ENCODE measurements around the gene SPATA6.
"Not testable (repeated sequence)": the region's sequence is repeated elsewhere in the genome, so short reads cannot be mapped to it uniquely, and the experiment has no call there.

Gene SPATA6

GRCh38 chr1:48338257-48338656, 133.7 kb downstream of the SPATA6 start:
- FAIRE-seq: no peak

DNA sequence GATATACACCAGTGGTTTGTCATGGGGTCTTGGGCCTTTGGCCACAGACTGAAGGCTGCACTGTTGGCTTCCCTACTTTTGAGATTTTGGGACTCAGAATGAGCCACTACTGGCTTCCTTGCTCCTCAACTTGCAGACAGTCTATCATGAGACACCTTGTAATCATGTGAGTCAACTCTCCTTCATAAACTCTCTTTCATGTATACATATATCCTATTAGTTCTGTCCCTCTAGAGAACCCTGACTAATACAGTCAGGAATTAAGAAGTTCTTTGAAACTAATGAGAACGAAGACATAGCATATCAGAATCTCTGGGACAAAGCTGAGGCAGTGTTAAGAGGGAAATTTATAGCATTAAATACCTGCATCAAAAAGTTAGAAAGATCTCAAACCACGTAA, 138.7 kb downstream of the SPATA6 start:
- no peak for FAIRE-seq

GRCh38 chr1:48332115-48332514, 139.9 kb downstream of the SPATA6 start:
- no peak for FAIRE-seq

DNA sequence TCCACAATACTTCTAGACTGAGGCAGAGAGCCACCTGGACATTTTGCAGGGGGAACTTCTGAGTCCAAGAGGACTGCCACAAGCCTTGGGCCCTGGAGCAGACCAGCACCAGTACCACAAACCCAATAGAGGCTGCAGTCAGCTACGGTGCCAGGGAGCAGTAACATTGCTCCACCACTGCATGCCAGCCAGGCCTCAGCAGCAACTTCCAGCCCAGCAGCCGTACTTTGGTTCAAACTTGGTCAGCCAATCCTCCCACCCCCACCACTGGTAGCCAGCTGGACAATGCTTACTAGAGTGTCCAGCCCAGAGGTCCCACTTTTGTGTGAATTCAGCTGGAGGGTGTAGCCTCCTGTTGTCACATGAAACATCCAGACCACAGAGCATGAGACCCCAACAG, 142.1 kb downstream of the SPATA6 start:
- FAIRE-seq: no peak

GRCh38 chr1:48329486-48329885, 142.5 kb downstream of the SPATA6 start:
- FAIRE-seq: no peak

DNA sequence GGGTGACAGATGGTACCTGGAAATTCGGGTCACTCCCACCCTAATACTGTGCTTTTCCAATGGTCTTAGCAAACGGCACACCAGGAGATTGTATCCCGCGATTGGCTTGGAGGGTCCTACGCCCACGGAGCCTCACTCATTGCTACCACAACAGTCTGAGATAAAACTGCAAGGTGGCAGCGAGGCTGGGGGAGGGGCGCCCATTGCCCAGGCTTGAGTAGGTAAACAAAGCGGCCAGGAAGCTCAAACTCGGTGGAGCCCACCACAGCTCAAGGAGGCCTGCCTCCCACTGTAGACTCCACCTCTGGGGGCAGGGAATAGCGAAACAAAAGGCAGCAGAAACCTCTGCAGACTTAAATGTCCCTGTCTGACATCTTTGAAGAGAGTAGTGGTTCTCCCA, 160.2 kb downstream of the SPATA6 start:
- FAIRE-seq: not testable (repeated sequence)

GRCh38 chr1:48309564-48310082, 162.4 kb downstream of the SPATA6 start:
- FAIRE-seq: no peak

GRCh38 chr1:48302652-48303051, 169.4 kb downstream of the SPATA6 start:
- no peak for FAIRE-seq

DNA sequence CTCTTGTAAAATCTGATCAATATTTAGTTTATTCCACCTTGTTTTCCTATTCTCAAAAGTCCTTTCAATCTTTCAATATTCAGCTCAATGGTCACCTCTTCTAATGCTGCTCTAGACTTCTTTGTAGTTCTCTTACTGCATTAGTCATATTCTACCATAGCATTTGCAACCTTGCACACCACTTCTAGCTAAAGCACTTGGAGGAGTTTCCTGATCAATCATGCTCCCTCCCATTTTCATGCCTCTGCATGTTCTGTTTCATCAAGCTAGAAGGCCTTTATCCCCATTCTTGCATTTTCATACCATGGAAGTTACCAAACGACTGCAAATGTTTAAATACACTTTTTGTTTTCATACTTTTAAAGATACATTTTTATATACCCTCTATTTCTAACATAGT, 177.3 kb downstream of the SPATA6 start:
- no peak for FAIRE-seq

GRCh38 chr1:48294094-48294493, 177.9 kb downstream of the SPATA6 start:
- not testable (repeated sequence) for FAIRE-seq

DNA sequence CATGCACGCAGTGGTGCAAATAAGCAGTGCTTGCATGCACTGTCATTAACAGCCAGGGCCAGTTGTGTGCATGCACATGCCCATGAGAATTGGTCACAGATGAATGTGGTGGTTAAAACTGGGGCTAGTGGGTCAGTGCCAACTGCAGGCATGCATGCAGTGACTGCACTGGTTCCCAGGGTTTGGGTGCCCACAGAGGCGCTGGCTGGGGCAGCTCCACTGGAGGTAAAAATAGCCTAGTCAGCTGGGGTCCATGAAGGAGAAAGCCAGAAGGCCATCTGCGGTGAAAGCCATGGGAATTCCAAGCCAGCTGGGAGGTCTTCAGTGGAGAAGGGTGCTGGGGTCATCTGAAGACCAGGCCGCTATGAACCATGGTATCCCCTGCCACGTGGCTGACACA, 179.3 kb downstream of the SPATA6 start:
- FAIRE-seq: no peak

GRCh38 chr1:48291421-48291820, 180.6 kb downstream of the SPATA6 start:
- no peak for FAIRE-seq

- FAIRE-seq: no peak
Measured at GRCh38 chr1:48285525-48285924, 186.5 kb downstream of the SPATA6 start.

DNA sequence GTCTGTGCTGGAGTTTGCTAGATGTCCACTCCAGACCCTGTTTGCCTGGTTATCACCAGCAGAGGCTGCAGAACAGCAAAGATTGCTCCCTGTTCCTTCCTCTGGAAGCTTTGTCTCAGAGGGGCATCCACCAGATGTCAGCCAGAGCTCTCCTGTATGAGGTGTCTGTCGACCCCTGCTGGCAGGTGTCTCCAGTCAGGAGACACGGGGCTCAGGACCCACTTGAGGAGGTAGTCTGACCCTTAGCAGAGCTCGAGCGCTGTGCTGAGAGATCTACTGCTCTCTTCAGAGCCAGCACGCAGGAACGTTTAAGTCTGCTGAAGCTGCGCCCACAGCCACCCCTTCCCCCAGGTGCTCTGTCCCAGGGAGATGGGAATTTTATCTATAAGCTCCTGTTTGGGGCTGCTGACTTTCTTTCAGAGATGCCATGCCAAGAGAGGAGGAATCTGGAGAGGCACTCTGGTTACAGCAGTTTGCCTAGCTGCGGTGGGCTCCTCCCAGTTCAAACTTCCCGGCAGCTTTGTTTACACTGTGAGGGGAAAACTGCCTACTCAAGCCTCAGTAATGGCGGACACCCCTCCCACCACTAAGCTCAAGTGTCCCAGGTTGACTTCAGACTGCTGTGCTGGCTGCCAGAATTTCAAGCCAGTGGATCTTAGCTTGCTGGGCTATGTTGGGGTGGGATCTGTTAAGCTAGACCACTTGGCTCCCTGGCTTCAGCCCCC, 187.1 kb downstream of the SPATA6 start:
- FAIRE-seq: not testable (repeated sequence)

DNA sequence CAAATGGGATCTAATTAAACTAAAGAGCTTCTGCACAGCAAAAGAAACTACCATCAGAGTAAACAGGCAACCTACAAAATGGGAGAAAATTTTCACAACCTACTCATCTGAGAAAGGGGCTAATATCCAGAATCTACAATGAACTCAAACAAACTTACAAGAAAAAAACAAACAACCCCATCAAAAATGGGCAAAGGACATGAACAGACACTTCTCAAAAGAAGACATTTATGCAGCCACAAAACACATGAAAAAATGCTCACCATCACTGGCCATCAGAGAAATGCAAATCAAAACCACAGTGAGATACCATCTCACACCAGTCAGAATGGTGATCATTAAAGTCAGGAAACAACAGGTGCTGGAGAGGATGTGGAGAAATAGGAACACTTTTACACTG, 189.7 kb downstream of the SPATA6 start:
- FAIRE-seq: not testable (repeated sequence)

GRCh38 chr1:48277437-48277836, 194.6 kb downstream of the SPATA6 start:
- not testable (repeated sequence) for FAIRE-seq

DNA sequence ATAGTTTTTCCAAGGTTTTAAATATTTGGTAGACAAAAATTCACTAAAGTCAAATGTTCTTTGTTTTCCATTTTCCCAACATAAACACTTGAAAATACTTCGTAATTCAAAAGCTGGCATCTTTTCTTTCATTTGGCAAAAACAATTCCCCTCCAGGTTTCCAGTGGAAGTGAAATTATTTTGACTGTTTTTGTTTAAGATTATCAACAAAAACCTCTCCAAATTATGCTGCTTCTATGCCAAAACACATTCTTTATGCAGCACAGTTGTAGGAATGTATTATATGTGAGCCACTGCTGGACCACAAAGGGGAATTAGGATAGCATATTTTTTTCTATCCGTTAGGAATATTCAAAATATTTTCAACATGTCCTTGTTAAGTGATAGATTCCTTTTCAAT, 205.4 kb downstream of the SPATA6 start:
- FAIRE-seq: no peak

DNA sequence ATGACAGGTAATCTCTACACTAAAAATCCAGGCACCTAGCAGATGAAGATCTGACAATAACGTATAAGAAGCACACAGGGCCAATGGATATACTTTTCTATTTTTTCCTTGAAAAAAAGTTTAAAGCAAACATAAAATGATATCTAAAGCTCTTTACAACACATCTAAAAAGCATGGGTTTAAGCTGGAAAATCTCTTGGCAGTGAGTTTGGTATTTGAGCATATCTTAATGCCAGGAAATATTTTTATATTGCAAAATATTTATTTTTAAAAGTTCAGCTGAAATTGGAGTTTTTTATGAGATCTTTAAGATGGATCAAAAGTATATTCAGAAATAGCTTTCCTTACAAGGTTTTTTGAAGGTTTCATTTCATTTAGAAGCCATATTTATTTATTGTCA, 209.0 kb downstream of the SPATA6 start:
- no peak for FAIRE-seq

- FAIRE-seq: no peak
Measured at GRCh38 chr1:48261881-48262400, 210.1 kb downstream of the SPATA6 start.

DNA sequence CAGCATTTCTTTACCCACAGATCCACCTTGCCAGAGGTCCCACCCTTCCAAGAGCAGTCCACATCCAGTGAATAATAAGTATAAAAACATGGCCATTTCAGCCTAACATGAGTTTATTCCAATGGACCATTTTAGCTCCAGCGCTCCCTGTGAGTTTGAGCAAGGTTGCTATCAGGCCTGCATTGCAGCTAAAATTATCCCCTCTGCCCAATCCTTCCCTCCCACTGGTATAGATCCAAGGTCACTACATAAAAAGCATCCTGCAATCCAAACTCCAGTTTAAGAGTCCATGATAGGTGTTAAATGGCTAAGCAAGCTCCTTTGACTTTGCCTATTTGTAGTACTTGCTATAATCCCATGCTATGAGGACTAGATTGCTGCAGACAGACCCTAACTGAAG, 213.9 kb downstream of the SPATA6 start:
- FAIRE-seq: no peak

DNA sequence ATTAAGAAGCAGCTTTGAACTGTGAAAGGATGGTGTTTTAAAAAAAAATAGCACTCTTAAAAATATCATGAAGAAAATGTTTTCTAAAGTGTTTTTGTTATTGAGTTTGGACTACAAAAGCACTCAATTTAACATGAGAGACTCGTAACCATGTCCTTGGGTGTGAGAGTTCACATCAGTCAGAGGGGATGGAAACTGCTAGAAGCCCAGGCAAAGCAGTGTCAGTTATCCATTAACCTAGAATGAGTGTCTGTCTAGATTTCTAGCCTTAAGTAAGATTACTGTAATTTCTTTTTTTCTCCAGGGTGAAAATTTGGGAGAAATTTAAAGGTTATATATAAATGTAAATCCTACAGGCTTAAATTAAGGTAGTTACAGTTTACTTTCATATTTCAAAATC, 217.8 kb downstream of the SPATA6 start:
- no peak for FAIRE-seq

GRCh38 chr1:48251821-48252220, 220.2 kb downstream of the SPATA6 start:
- no peak for FAIRE-seq

DNA sequence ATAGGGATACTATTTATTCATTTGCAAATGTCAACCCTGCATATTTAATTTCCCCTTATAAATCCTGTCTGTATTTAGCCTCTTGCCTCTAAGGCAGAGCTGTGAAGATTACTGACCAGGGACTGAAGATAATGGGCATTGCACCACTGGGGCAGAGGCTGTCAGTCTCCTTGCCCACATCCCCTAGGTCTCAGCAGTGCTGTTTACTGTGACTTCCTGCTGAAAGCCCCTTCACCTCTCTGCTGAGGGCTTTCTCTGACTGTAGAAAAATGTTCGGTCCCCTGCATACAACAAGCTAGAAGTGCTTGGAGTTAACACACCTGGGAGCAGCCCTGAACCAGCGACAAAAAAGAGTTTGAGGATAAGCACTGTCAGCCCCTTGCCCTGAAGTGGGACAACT, 220.7 kb downstream of the SPATA6 start:
- FAIRE-seq: no peak

GRCh38 chr1:48250572-48250971, 221.4 kb downstream of the SPATA6 start:
- FAIRE-seq: no peak

DNA sequence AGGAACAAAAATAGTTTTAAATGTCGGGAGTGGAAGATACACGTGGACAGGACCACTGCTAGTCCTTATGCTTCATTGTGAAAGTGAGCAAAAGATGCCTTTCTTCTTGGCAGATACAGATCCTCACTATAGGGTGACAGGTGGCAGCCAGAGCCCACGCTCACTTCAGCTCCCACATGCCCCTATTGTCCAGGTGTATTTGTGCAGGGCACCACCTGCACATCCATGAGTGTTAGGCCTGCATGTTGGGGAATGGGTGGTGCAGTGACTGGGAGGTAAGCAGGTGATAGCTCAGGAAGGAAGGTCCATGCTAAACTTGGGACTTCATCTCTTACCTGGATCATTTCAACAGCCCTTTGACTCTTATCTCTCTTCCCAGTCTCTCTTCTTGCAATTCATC, 222.1 kb downstream of the SPATA6 start:
- FAIRE-seq: no peak

All from endometrium (tissue), 2 donors.